ENCODE results near the gene GTPBP6. TPM values are rescaled to one million over a fixed set of nuclear protein-coding genes. Genes with fewer than 3 reads are reported as not detected.
"Not testable (repeated sequence)": the region's sequence is repeated elsewhere in the genome, so short reads cannot be mapped to it uniquely, and the experiment has no call there.

The GTPBP6 gene
- polyA plus RNA-seq, 3 donors from 2014 or later: 37.2 to 44.1 (median 41.4) TPM

GRCh38 chrX:357035-357692, 38.6 kb upstream of the GTPBP6 start:
- Mint-ChIP-seq H3K36me3 (peaks cover 17 to 30% (median 19%) of the 10 kb centered on the region in 3 donors), H3K4me1 (peaks cover 15 to 16% of the 10 kb centered on the region in 2 donors), H3K27ac (peak overlapping the region in 5 of 6 donors; percentile 10 to 62 (median 12)), H3K27me3 (ENCODE audit: low read depth in 3 of 3) (peaks cover 0 to 3% (median 1%) of the 10 kb centered on the region in 3 donors), H3K4me3 (peak overlapping the region in 1 of 5 donors; percentile 45), H3K9me3 (peaks cover 0 to 20% (median 5%) of the 10 kb centered on the region in 6 donors)
- no peak for DNase-seq

- Mint-ChIP-seq H3K36me3 (peaks cover 16 to 26% (median 17%) of the 10 kb centered on the region in 3 donors), H3K4me1 (peaks cover 15 to 16% of the 10 kb centered on the region in 2 donors), H3K27ac (peak overlapping the region in 4 of 6 donors; percentile 12 to 62 (median 34))
Measured at GRCh38 chrX:356385-357034, 37.9 kb upstream of the GTPBP6 start.

GRCh38 chrX:355329-356050, 36.9 kb upstream of the GTPBP6 start:
- H3K4me3 Mint-ChIP-seq: no peak overlapping the region
- no peak for DNase-seq
- H3K27me3 Mint-ChIP-seq (ENCODE audit: low read depth in 3 of 3): peaks cover 0 to 3% (median 0%) of the 10 kb centered on the region in 3 donors
- H3K4me1 Mint-ChIP-seq: peaks cover 15 to 16% of the 10 kb centered on the region in 2 donors
- peak overlapping the region in 1 of 6 donors; percentile 19 for H3K27ac Mint-ChIP-seq
- H3K36me3 Mint-ChIP-seq: peaks cover 13 to 22% (median 16%) of the 10 kb centered on the region in 3 donors
- H3K9me3 Mint-ChIP-seq: peaks cover 0 to 19% (median 2%) of the 10 kb centered on the region in 6 donors

More at GRCh38 chrX:356385-357034, 37.9 kb upstream of the GTPBP6 start:
- DNase-seq: no peak
- peaks cover 0 to 19% (median 4%) of the 10 kb centered on the region in 6 donors for H3K9me3 Mint-ChIP-seq
- H3K27me3 Mint-ChIP-seq (ENCODE audit: low read depth in 3 of 3): peaks cover 0 to 3% (median 1%) of the 10 kb centered on the region in 3 donors
- H3K4me3 Mint-ChIP-seq: peak overlapping the region in 2 of 5 donors; percentile 25 to 45

GRCh38 chrX:353566-354535, 35.3 kb upstream of the GTPBP6 start:
- no peak overlapping the region for H3K4me3 Mint-ChIP-seq
- no peak overlapping the region for H3K27ac Mint-ChIP-seq
- H3K36me3 Mint-ChIP-seq: peaks cover 8 to 13% (median 11%) of the 10 kb centered on the region in 3 donors
- H3K4me1 Mint-ChIP-seq: peaks cover 15 to 16% of the 10 kb centered on the region in 2 donors
- H3K9me3 Mint-ChIP-seq: peaks cover 0 to 7% (median under 1%) of the 10 kb centered on the region in 6 donors
- no peak for DNase-seq
- peaks cover 0 to 3% (median 0%) of the 10 kb centered on the region in 3 donors for H3K27me3 Mint-ChIP-seq (ENCODE audit: low read depth in 3 of 3)

GRCh38 chrX:352582-353314, 34.2 kb upstream of the GTPBP6 start:
- Mint-ChIP-seq H3K9me3 (peaks cover 0 to 7% (median under 1%) of the 10 kb centered on the region in 6 donors), H3K4me3 (no peak overlapping the region), H3K27ac (no peak overlapping the region), H3K4me1 (peaks cover 15 to 16% of the 10 kb centered on the region in 2 donors), H3K36me3 (peaks cover 8 to 13% (median 11%) of the 10 kb centered on the region in 3 donors), H3K27me3 (ENCODE audit: low read depth in 3 of 3) (peaks cover 0 to 3% (median 0%) of the 10 kb centered on the region in 3 donors)
- no peak for DNase-seq

- H3K9me3 Mint-ChIP-seq: peaks cover 0 to 2% (median 0%) of the 10 kb centered on the region in 6 donors
- no peaks in the 10 kb centered on the region for H3K27me3 Mint-ChIP-seq (ENCODE audit: low read depth in 3 of 3)
- H3K4me1 Mint-ChIP-seq: peaks cover 9 to 11% of the 10 kb centered on the region in 2 donors
- no peak overlapping the region for H3K27ac Mint-ChIP-seq
- H3K36me3 Mint-ChIP-seq: peaks cover 2 to 8% (median 5%) of the 10 kb centered on the region in 3 donors
- no peak overlapping the region for H3K4me3 Mint-ChIP-seq
- DNase-seq: no peak
Measured at GRCh38 chrX:352181-352580, 33.6 kb upstream of the GTPBP6 start.

- Mint-ChIP-seq H3K4me3 (no peak overlapping the region), H3K27me3 (ENCODE audit: low read depth in 3 of 3) (no peaks in the 10 kb centered on the region), H3K4me1 (peaks cover 4 to 7% of the 10 kb centered on the region in 2 donors), H3K36me3 (peaks cover 0 to 3% (median under 1%) of the 10 kb centered on the region in 3 donors), H3K27ac (no peak overlapping the region), H3K9me3 (no peaks in the 10 kb centered on the region)
- DNase-seq: no peak
Measured at GRCh38 chrX:351736-352135, 33.1 kb upstream of the GTPBP6 start.

GRCh38 chrX:351324-351641, 32.7 kb upstream of the GTPBP6 start:
- not testable (repeated sequence) for H3K4me3 Mint-ChIP-seq; DNase-seq; H3K27ac Mint-ChIP-seq; H3K36me3 Mint-ChIP-seq; H3K9me3 Mint-ChIP-seq; H3K27me3 Mint-ChIP-seq (ENCODE audit: low read depth in 3 of 3); H3K4me1 Mint-ChIP-seq

GRCh38 chrX:350534-351323, 32.1 kb upstream of the GTPBP6 start:
- no peaks in the 10 kb centered on the region for H3K27me3 Mint-ChIP-seq (ENCODE audit: low read depth in 3 of 3)
- no peak overlapping the region for H3K4me3 Mint-ChIP-seq

GRCh38 chrX:350148-350533, 31.5 kb upstream of the GTPBP6 start:
- Mint-ChIP-seq H3K4me3 (no peak overlapping the region), H3K4me1 (no peaks in the 10 kb centered on the region), H3K27me3 (ENCODE audit: low read depth in 3 of 3) (no peaks in the 10 kb centered on the region), H3K27ac (no peak overlapping the region), H3K36me3 (no peaks in the 10 kb centered on the region), H3K9me3 (no peaks in the 10 kb centered on the region)
- DNase-seq: no peak

More at GRCh38 chrX:350534-351323, 32.1 kb upstream of the GTPBP6 start:
- DNase-seq: no peak
- H3K27ac Mint-ChIP-seq: no peak overlapping the region
- no peaks in the 10 kb centered on the region for H3K36me3 Mint-ChIP-seq
- H3K4me1 Mint-ChIP-seq: no peaks in the 10 kb centered on the region
- no peaks in the 10 kb centered on the region for H3K9me3 Mint-ChIP-seq

- H3K4me1 Mint-ChIP-seq: no peaks in the 10 kb centered on the region
- no peaks in the 10 kb centered on the region for H3K27me3 Mint-ChIP-seq (ENCODE audit: low read depth in 3 of 3)
- no peaks in the 10 kb centered on the region for H3K36me3 Mint-ChIP-seq
- H3K27ac Mint-ChIP-seq: no peak overlapping the region
- no peak for DNase-seq
- no peak overlapping the region for H3K4me3 Mint-ChIP-seq
- no peaks in the 10 kb centered on the region for H3K9me3 Mint-ChIP-seq
Measured at GRCh38 chrX:349702-350101, 31.1 kb upstream of the GTPBP6 start.

GRCh38 chrX:349196-349595, 30.6 kb upstream of the GTPBP6 start:
- no peaks in the 10 kb centered on the region for H3K9me3 Mint-ChIP-seq
- H3K4me3 Mint-ChIP-seq: no peak overlapping the region
- no peaks in the 10 kb centered on the region for H3K27me3 Mint-ChIP-seq (ENCODE audit: low read depth in 3 of 3)

More at GRCh38 chrX:349196-349595, 30.6 kb upstream of the GTPBP6 start:
- no peaks in the 10 kb centered on the region for H3K4me1 Mint-ChIP-seq
- no peak for DNase-seq
- H3K27ac Mint-ChIP-seq: no peak overlapping the region
- H3K36me3 Mint-ChIP-seq: no peaks in the 10 kb centered on the region
